ENCODE results near the gene LCTL. TPM values are rescaled to one million over a fixed set of nuclear protein-coding genes. Genes with fewer than 3 reads are reported as not detected.

LCTL gene
- total and polyA plus RNA-seq, 10 of the 15 experiments (the other 5 are each of a cell fraction or from before 2014, with no cell fraction given): 0.07 to 0.76 (median 0.40) TPM; not detected in 5

DNA sequence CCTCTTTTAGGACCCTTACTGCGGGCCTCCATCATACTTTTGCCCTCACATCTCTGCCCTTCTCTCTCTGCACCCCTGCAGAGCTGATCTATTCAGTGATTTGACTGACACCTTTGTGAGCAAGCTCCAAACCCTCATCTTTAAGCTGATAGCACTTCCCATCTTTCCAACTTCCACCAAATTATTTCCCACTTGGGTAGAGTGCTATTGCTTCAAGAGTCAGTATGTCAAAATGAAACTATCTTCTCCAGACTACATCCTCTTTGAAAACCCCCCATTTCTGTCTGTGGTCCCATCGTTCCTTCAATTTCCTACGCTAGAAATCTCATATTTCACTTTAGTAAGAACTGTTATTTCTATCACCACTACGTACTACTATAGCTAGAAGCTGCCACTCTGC, 41.0 kb downstream of the LCTL start:
- peak; percentile 60 for ATAC-seq
- intact Hi-C loops (cut with micrococcal nuclease; ENCODE audit: unreplicated experiment): no loop called here

DNA sequence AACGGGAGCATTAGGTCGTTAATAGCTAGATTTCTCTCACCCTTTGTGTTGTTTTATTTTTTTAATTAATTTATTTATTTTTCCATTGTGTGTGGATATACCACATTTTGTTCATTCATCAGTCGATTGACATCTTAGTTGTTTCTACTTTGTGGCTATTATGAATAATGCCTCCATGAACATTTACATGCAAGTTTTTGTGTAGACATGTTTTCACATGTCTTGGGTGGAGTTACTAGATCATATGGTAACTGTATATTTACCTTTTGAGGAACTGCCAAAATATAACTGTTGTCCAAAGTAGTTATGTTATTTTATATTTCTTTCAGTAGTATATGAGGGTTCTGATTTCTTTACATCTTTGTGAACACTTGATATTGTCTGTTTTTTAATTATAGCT, 41.9 kb downstream of the LCTL start:
- ChIA-PET POLR2A (no interaction called here), RAD21 (ENCODE audit: unreplicated experiment) (interaction anchor here (0.7 kb wide), 2 partner anchors 16 to 445 kb away, joined by 3 read pairs; no protein-coding TSS in a partner anchor), SMC1A (ENCODE audit: uncharacterized antibody, unreplicated experiment) (interaction anchor here (0.5 to 1.6 kb wide), 5 partner anchors 14 to 206 kb away, joined by 3 to 4 read pairs (median 3); no protein-coding TSS in a partner anchor), CTCF (interaction anchor here (1.9 kb wide), 1 partner anchor 25 kb away, joined by 4 read pairs; no protein-coding TSS in a partner anchor)
- peaks cover 1 to 2% of the 10 kb centered on the region in 2 experiments; a peak in 3 of 4 replicates for H3K36me3 ChIP-seq (ENCODE audit: control insufficient read depth in 2 of 2, insufficient read depth in 2 of 2, low read length in 1 of 2)
- BruUV-seq (replicated peaks): no TSS peak
- in situ Hi-C loops (cut with MboI) (no loop called here), intact Hi-C loops (cut with micrococcal nuclease; ENCODE audit: unreplicated experiment) (no loop called here)
- no peak overlapping the region for H3K4me3 ChIP-seq
- no peaks in the 10 kb centered on the region for H3K27me3 ChIP-seq (replicated peaks in 1 of 2; ENCODE audit: control insufficient read depth in 2 of 2, insufficient read depth in 2 of 2, low read length in 1 of 2)
- no peak overlapping the region for H3K4me2 ChIP-seq (ENCODE audit: control insufficient read depth, insufficient read depth)
- no peak for ATAC-seq
- no peak overlapping the region for H3K27ac ChIP-seq (ENCODE audit: control insufficient read depth, insufficient read depth)
- WGBS (ENCODE audit: insufficient coverage, insufficient replicate concordance, low lambda C conversion rate, missing lambda C conversion rate): 85% methylated on average over 3 of the region's 3 CpGs
- no peak overlapping the region for H2AFZ ChIP-seq (ENCODE audit: control insufficient read depth, low read depth, low read length)
- no peaks in the 10 kb centered on the region for H3K9me3 ChIP-seq (replicated peaks; ENCODE audit: control insufficient read depth, insufficient read depth, low read length)
- FAIRE-seq: no peak
- no peaks in the 10 kb centered on the region for H4K20me1 ChIP-seq (ENCODE audit: control insufficient read depth, insufficient read depth)
- no peak for DNase-seq (ENCODE audit: low read depth, low spot score)
- no peaks in the 10 kb centered on the region for H3K4me1 ChIP-seq (ENCODE audit: control insufficient read depth, insufficient read depth, low read length)
- no peaks in the 10 kb centered on the region for H3K79me2 ChIP-seq (ENCODE audit: control insufficient read depth, insufficient read depth, low read length)
- no peak overlapping the region for H3K9ac ChIP-seq (ENCODE audit: control insufficient read depth, insufficient read depth, low read length)
- no peak for TF ChIP-seq YBX1 (IDR thresholded peaks at IDR 0.05)
- no peak for TF ChIP-seq BHLHE40 (IDR thresholded peaks at IDR 0.05; ENCODE audit: borderline replicate concordance in 1 of 2, low read depth in 2 of 2, low read length in 1 of 2)
- no peak for TF ChIP-seq STAT1 (conservative IDR thresholded peaks at IDR 0.05)
- no peak for TF ChIP-seq IRF4 (IDR thresholded peaks at IDR 0.05; ENCODE audit: low read depth, low read length)
- TF ChIP-seq, protein P1, sequence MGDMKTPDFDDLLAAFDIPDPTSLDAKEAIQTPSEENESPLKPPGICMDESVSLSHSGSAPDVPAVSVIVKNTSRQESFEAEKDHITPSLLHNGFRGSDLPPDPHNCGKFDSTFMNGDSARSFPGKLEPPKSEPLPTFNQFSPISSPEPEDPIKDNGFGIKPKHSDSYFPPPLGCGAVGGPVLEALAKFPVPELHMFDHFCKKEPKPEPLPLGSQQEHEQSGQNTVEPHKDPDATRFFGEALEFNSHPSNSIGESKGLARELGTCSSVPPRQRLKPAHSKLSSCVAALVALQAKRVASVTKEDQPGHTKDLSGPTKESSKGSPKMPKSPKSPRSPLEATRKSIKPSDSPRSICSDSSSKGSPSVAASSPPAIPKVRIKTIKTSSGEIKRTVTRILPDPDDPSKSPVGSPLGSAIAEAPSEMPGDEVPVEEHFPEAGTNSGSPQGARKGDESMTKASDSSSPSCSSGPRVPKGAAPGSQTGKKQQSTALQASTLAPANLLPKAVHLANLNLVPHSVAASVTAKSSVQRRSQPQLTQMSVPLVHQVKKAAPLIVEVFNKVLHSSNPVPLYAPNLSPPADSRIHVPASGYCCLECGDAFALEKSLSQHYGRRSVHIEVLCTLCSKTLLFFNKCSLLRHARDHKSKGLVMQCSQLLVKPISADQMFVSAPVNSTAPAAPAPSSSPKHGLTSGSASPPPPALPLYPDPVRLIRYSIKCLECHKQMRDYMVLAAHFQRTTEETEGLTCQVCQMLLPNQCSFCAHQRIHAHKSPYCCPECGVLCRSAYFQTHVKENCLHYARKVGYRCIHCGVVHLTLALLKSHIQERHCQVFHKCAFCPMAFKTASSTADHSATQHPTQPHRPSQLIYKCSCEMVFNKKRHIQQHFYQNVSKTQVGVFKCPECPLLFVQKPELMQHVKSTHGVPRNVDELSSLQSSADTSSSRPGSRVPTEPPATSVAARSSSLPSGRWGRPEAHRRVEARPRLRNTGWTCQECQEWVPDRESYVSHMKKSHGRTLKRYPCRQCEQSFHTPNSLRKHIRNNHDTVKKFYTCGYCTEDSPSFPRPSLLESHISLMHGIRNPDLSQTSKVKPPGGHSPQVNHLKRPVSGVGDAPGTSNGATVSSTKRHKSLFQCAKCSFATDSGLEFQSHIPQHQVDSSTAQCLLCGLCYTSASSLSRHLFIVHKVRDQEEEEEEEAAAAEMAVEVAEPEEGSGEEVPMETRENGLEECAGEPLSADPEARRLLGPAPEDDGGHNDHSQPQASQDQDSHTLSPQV (IDR thresholded peaks at IDR 0.05): no peak
- TF ChIP-seq TAF1 (IDR thresholded peaks at IDR 0.05; ENCODE audit: borderline replicate concordance, low read depth, low read length): no peak

More for the DNA sequence above, 41.0 kb downstream of the LCTL start:
- 50% methylated on average over 4 of the region's 4 CpGs for WGBS (ENCODE audit: insufficient coverage, insufficient replicate concordance, low lambda C conversion rate, missing lambda C conversion rate)
- ChIA-PET CTCF (interaction anchor here (1.9 kb wide), 1 partner anchor 26 kb away, joined by 4 read pairs; no protein-coding TSS in a partner anchor), SMC1A (ENCODE audit: uncharacterized antibody, unreplicated experiment) (interaction anchor here (1.3 to 1.6 kb wide), 2 partner anchors 15 to 17 kb away, joined by 4 read pairs; no protein-coding TSS in a partner anchor), POLR2A (no interaction called here), RAD21 (ENCODE audit: unreplicated experiment) (no interaction called here)
- Histone ChIP-seq H3K9ac (ENCODE audit: control insufficient read depth, insufficient read depth, low read length) (no peak overlapping the region), H3K27me3 (replicated peaks in 1 of 2; ENCODE audit: control insufficient read depth in 2 of 2, insufficient read depth in 2 of 2, low read length in 1 of 2) (no peaks in the 10 kb centered on the region), H3K36me3 (ENCODE audit: control insufficient read depth in 2 of 2, insufficient read depth in 2 of 2, low read length in 1 of 2) (peaks cover under 1 to 6% of the 10 kb centered on the region in 2 experiments), H3K4me2 (ENCODE audit: control insufficient read depth, insufficient read depth) (no peak overlapping the region), H4K20me1 (ENCODE audit: control insufficient read depth, insufficient read depth) (no peaks in the 10 kb centered on the region), H3K4me1 (ENCODE audit: control insufficient read depth, insufficient read depth, low read length) (no peaks in the 10 kb centered on the region), H3K27ac (ENCODE audit: control insufficient read depth, insufficient read depth) (no peak overlapping the region), H2AFZ (ENCODE audit: control insufficient read depth, low read depth, low read length) (no peak overlapping the region), H3K4me3 (no peak overlapping the region), H3K9me3 (replicated peaks; ENCODE audit: control insufficient read depth, insufficient read depth, low read length) (no peaks in the 10 kb centered on the region), H3K79me2 (ENCODE audit: control insufficient read depth, insufficient read depth, low read length) (no peaks in the 10 kb centered on the region)
- DNase-seq (ENCODE audit: low read depth, low spot score) (no peak), FAIRE-seq (peak; percentile 7)
- BruUV-seq (replicated peaks): no TSS peak
- TF ChIP-seq, protein P2, sequence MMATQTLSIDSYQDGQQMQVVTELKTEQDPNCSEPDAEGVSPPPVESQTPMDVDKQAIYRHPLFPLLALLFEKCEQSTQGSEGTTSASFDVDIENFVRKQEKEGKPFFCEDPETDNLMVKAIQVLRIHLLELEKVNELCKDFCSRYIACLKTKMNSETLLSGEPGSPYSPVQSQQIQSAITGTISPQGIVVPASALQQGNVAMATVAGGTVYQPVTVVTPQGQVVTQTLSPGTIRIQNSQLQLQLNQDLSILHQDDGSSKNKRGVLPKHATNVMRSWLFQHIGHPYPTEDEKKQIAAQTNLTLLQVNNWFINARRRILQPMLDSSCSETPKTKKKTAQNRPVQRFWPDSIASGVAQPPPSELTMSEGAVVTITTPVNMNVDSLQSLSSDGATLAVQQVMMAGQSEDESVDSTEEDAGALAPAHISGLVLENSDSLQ (IDR thresholded peaks at IDR 0.05): peak; percentile 52; the same call in 1 of the 2 replicates
- TF ChIP-seq IKZF2 (IDR thresholded peaks at IDR 0.05) (peak; percentile 27 to 53; a peak in 2 of 4 replicates), RUNX3 (IDR thresholded peaks at IDR 0.05; ENCODE audit: low read length) (peak; percentile 14; the same call in 1 of the 2 replicates), NFXL1 (IDR thresholded peaks at IDR 0.05; ENCODE audit: borderline replicate concordance) (no peak), TCF7 (IDR thresholded peaks at IDR 0.05; ENCODE audit: borderline replicate concordance) (no peak), JUND (IDR thresholded peaks at IDR 0.05; ENCODE audit: low read depth, low read length) (no peak), RB1 (IDR thresholded peaks at IDR 0.05; ENCODE audit: borderline replicate concordance) (no peak), FOS (IDR thresholded peaks at IDR 0.05; ENCODE audit: borderline replicate concordance, extremely low read depth, insufficient read length) (no peak)
- in situ Hi-C loops (cut with MboI): no loop called here

All from GM12878 (cell line).